Measurements from ENCODE around the gene PEG3.
"Not testable (repeated sequence)": the region's sequence is repeated elsewhere in the genome, so short reads cannot be mapped to it uniquely, and the experiment has no call there.

The PEG3 gene

DNA sequence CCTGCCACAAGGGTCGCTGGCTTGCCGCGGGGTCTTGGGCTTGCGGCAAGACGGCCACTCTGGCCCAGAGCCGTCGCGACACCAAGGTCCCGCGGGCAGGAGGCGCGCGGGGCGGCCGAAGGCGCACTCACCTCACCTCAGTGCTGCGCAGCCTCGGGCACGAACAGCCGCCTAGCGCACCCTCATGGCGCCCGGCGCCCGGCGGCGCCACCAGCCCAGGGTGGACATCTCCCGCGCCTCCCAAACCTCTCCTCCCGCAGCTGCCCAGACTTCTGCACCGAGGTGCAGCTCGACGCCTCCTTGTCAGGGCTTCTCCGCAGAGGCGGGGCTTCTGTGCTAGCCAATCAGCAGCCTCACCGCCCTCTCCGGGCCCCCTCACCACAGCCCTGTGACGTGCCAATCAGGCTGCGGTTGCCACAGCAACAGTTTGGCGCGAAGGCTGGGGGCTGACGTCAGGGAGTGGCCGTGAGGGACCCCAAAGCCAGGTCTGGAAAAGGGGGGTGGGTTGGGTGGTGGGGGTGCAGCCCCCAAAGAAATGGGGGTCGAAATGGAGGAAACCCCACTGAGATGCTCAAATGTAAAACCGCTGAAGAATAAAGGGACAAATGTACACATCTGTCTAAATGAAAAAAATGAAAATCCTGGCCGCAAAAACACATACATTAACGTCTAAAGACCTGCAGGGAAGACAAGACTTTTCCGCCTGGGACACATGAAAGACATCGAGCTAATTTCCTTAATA is at the start of gene PEG3, which contains the start of gene ZIM2:
PEG3 (minus strand) TSS at position 276 of the 742 bp plus-strand sequence. CDS start 16,071 bp downstream, outside the sequence.
ZIM2 (minus strand) TSS at position 276 of the 742 bp plus-strand sequence. CDS start 16,449 bp downstream, outside the sequence.
- DNase-seq, result no peak
- H3K9me3 Mint-ChIP-seq, result peaks cover 40% of the 10 kb centered on the region
- H3K4me3 Mint-ChIP-seq, result no peak within 1 kb of the TSS
- no peak within 1 kb of the TSS for H3K27ac Mint-ChIP-seq
- H3K4me1 Mint-ChIP-seq (ENCODE audit: low read depth), result peaks cover 3% of the 10 kb centered on the region
- peaks cover 34% of the 10 kb centered on the region for H3K36me3 Mint-ChIP-seq (ENCODE audit: low read depth)
- H3K27me3 Mint-ChIP-seq, result peaks cover 33% of the 10 kb centered on the region

GRCh38 chr19:56885173-56885985 is 44.9 kb upstream of the PEG3 start:
- H3K9me3 Mint-ChIP-seq, result peaks cover 47% of the 10 kb centered on the region
- DNase-seq, result no peak
- no peak overlapping the region for H3K27ac Mint-ChIP-seq
- no peaks in the 10 kb centered on the region for H3K4me1 Mint-ChIP-seq (ENCODE audit: low read depth)
- peaks cover 5% of the 10 kb centered on the region for H3K36me3 Mint-ChIP-seq (ENCODE audit: low read depth)
- no peak overlapping the region for H3K4me3 Mint-ChIP-seq
- H3K27me3 Mint-ChIP-seq, result no peaks in the 10 kb centered on the region

- Mint-ChIP-seq H3K27ac (no peak overlapping the region), H3K27me3 (no peaks in the 10 kb centered on the region), H3K4me1 (ENCODE audit: low read depth) (no peaks in the 10 kb centered on the region), H3K4me3 (no peak overlapping the region), H3K36me3 (ENCODE audit: low read depth) (peaks cover 3% of the 10 kb centered on the region), H3K9me3 (peaks cover 51% of the 10 kb centered on the region)
- DNase-seq, result no peak
Measured at GRCh38 chr19:56884441-56884840, 43.9 kb upstream of the PEG3 start.

DNA sequence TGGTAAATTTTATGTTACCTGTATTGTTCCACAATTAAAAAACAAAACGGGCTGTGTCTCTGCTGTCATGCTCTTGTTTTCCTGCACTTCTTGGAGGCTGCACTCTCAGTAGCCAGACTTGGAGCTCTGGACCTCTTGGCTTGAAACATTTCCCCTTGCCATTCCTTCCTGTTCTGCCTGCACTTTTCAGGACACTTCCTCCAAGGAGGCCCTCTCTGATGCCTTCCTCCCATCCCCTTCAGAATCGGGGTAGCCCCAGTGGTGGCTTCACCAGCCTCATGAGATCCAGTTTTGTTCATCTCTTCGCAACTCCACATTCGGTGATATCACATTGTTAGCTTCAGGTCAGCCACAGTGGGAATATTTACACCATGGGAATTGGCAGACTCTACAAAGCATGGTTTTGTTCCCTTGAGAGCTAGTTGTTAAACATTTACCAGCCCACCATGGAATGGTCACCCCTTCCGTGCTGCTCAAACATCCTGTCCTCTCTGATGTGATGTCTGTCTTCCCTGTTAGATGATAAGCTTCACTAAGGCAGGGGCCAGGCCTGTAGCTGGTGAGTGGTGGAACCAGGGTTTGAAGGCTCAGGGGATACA is 40.2 kb upstream of the PEG3 start:
- no peak for DNase-seq
- Mint-ChIP-seq H3K4me3 (no peak overlapping the region), H3K27ac (no peak overlapping the region), H3K4me1 (ENCODE audit: low read depth) (no peaks in the 10 kb centered on the region), H3K9me3 (peaks cover 55% of the 10 kb centered on the region), H3K27me3 (no peaks in the 10 kb centered on the region), H3K36me3 (ENCODE audit: low read depth) (peaks cover 3% of the 10 kb centered on the region)

- H3K36me3 Mint-ChIP-seq (ENCODE audit: low read depth), result peaks cover 3% of the 10 kb centered on the region
- DNase-seq, result no peak
- peaks cover 55% of the 10 kb centered on the region for H3K9me3 Mint-ChIP-seq
- no peak overlapping the region for H3K4me3 Mint-ChIP-seq
- H3K27me3 Mint-ChIP-seq, result no peaks in the 10 kb centered on the region
- H3K4me1 Mint-ChIP-seq (ENCODE audit: low read depth), result no peaks in the 10 kb centered on the region
- no peak overlapping the region for H3K27ac Mint-ChIP-seq
Measured at GRCh38 chr19:56877069-56877715, 36.7 kb upstream of the PEG3 start.

DNA sequence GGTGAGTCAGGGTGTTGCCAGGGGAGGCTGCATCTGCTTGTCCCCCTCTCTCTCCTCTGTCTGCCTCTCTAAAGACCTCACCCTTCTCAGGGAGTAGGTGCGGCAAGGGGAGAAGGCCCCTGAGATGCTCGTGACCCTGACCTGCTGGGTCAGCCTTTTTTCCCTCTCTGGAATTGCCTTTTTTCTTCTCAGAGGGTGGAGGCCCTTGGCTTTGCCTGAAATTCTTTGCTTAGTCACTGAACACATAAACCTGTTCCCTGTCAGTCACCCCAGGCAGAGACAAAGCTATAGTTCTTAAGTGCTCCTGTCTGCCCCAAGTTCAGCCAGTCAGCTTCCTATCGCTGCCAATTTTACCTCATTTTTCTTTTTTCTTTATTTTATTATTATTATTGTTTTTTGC is 35.2 kb upstream of the PEG3 start:
- Mint-ChIP-seq H3K36me3 (ENCODE audit: low read depth) (peaks cover 3% of the 10 kb centered on the region), H3K9me3 (peaks cover 60% of the 10 kb centered on the region), H3K27me3 (no peaks in the 10 kb centered on the region), H3K27ac (no peak overlapping the region), H3K4me1 (ENCODE audit: low read depth) (no peaks in the 10 kb centered on the region), H3K4me3 (no peak overlapping the region)
- no peak for DNase-seq

DNA sequence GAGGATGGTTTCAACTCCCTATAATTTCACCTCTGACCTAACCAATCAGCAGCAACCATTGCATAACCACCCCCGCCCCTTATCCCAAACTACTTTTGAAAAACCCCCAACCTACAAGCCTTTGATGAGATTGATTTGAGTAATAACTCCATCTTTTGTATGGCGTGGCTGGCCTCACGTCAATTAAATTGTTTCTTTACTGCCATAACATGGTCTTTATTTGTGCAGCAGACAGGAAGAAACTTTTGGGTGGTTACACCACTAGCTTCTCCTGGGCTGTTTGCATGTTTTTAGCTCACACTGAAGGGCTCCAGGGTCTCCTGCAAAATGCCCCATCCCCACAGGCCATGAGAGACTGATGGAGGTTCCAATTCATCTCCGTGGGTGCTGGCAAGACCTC is 34.0 kb upstream of the PEG3 start:
- Mint-ChIP-seq H3K4me1 (ENCODE audit: low read depth) (no peaks in the 10 kb centered on the region), H3K36me3 (ENCODE audit: low read depth) (peaks cover 4% of the 10 kb centered on the region), H3K9me3 (peaks cover 61% of the 10 kb centered on the region), H3K27me3 (no peaks in the 10 kb centered on the region), H3K4me3 (no peak overlapping the region), H3K27ac (no peak overlapping the region)
- DNase-seq, result no peak

DNA sequence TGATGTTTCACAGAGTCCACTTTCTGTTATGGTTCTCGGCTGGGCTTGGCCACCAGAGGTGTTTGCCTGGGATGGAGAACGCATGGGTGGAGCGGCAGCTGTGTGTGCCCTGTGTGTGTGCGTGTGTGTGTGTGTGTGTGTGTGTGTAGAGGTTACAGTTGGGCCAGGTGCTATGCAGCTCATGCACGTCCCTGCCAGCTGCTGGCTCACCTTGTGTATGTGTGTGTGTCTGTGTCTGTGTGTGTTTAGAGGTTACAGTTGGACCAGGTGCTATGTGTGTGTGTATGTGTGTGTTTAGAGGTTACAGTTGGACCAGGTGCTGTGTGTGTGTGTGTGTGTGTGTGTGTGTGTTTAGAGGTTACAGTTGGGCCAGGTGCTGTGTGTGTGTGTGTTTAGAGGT is 33.0 kb upstream of the PEG3 start:
- Mint-ChIP-seq H3K4me1 (ENCODE audit: low read depth) (no peaks in the 10 kb centered on the region), H3K9me3 (peaks cover 64% of the 10 kb centered on the region), H3K36me3 (ENCODE audit: low read depth) (peaks cover 4% of the 10 kb centered on the region), H3K4me3 (no peak overlapping the region), H3K27me3 (no peaks in the 10 kb centered on the region), H3K27ac (no peak overlapping the region)
- DNase-seq, result no peak

DNA sequence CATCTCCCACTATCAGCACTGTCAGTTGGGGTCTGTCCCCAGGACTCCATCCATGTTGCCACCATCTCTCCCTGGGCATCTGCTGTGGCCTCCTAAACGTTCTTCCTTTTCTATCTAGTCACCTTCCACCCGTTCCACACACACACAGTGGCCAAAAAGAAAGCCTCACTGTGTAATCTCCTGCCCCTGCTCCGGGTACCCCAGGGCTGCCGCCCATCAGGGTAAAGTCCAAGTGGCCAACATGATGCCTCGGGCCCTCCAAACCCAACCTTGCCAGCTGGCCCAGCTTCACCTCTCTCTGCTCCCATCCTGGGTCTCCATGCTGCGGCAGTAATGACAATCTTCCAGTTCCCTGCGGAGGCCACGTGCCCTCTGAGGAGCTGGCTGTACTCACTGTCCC is 29.4 kb upstream of the PEG3 start:
- Mint-ChIP-seq H3K4me3 (no peak overlapping the region), H3K27ac (no peak overlapping the region), H3K9me3 (peaks cover 68% of the 10 kb centered on the region), H3K27me3 (no peaks in the 10 kb centered on the region), H3K36me3 (ENCODE audit: low read depth) (peaks cover 4% of the 10 kb centered on the region), H3K4me1 (ENCODE audit: low read depth) (no peaks in the 10 kb centered on the region)
- DNase-seq, result no peak

DNA sequence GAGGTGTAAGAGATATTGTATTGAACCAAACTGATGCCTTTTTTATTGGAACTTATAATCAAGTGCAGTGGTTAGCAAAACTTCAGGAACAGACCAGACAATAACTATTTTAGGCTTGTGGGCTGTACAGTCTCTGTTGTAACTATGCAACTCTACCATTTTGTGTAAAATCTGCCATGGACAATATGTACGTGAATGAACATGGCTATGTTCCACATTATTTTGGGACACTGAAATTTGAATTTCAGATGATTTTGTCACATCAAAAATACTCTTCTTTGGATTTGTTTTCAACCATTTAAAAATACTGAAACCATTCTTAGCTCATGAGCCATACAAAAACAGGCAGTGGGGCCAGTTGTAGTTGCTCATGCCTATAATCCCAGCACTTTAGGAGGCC is 27.9 kb upstream of the PEG3 start:
- H3K4me3 Mint-ChIP-seq, result no peak overlapping the region
- DNase-seq, result no peak
- no peaks in the 10 kb centered on the region for H3K4me1 Mint-ChIP-seq (ENCODE audit: low read depth)
- H3K36me3 Mint-ChIP-seq (ENCODE audit: low read depth), result peaks cover 9% of the 10 kb centered on the region
- H3K27me3 Mint-ChIP-seq, result no peaks in the 10 kb centered on the region
- peaks cover 71% of the 10 kb centered on the region for H3K9me3 Mint-ChIP-seq
- H3K27ac Mint-ChIP-seq, result no peak overlapping the region

DNA sequence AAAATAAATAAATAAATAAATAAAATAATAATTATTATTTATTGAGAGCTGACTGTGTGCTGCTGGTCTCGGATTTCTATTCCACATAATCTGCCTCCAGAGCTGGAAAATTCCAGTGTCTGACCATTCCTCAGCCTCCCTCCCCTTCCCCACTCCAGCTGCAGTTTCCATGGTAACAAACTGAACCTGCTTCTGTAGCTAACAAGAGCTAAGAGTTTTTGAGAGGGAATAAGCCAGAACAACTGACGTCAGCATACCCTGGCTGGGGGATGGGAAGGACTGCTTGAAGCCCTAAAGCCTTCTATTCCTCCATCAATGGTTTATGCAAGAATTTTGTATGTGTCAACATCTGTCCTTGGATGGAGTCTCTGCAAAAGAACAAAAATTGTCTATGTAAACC is 26.0 kb upstream of the PEG3 start:
- DNase-seq, result no peak
- Mint-ChIP-seq H3K4me1 (ENCODE audit: low read depth) (no peaks in the 10 kb centered on the region), H3K4me3 (no peak overlapping the region), H3K9me3 (peaks cover 63% of the 10 kb centered on the region), H3K36me3 (ENCODE audit: low read depth) (peaks cover 9% of the 10 kb centered on the region), H3K27me3 (no peaks in the 10 kb centered on the region), H3K27ac (no peak overlapping the region)

DNA sequence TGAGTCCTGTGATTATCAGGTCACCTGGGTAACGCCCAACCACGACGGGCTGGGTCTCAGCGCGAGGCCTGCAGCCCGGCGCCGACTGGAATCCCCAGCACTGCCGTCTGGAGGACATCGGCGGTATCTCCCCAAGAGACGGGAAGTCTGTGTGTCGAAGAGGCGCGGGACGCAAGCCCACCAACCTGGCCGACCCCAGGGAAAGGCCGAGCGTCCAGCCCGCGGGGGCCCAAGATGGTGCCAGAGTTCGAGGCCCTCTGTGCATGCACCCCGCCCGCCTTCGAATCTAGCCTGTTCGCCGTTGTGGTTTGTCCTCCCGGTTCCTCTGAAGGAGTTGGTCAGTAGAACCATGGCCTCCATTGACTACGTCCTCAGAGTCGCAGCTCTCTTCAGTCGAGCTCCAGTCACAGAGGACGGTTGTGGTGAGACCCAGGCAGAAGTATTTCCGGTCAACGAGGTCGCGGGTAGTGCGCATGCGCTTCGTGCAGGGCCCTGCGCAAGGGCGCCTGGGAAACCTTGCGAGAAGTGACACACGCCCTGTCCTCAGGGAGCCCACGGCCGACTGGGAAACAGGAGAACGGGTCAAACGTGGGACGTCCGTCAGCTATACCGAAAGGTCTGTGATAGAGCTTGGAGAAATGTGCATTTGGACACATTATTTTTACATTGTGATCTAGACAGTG is 24.1 kb upstream of the PEG3 start:
- peaks cover 5% of the 10 kb centered on the region for H3K36me3 Mint-ChIP-seq (ENCODE audit: low read depth)
- H3K27me3 Mint-ChIP-seq, result no peaks in the 10 kb centered on the region

GRCh38 chr19:56862741-56863140 is 22.2 kb upstream of the PEG3 start:
- Mint-ChIP-seq H3K36me3 (ENCODE audit: low read depth) (peaks cover 5% of the 10 kb centered on the region), H3K27me3 (no peaks in the 10 kb centered on the region)

More for the DNA sequence above, 24.1 kb upstream of the PEG3 start:
- H3K4me1 Mint-ChIP-seq (ENCODE audit: low read depth), result no peaks in the 10 kb centered on the region
- H3K27ac Mint-ChIP-seq, result no peak overlapping the region
- no peak for DNase-seq
- H3K9me3 Mint-ChIP-seq, result peaks cover 54% of the 10 kb centered on the region
- no peak overlapping the region for H3K4me3 Mint-ChIP-seq

GRCh38 chr19:56860409-56860808 is 19.9 kb upstream of the PEG3 start:
- H3K4me3 Mint-ChIP-seq; H3K4me1 Mint-ChIP-seq (ENCODE audit: low read depth); H3K27me3 Mint-ChIP-seq; H3K27ac Mint-ChIP-seq; H3K36me3 Mint-ChIP-seq (ENCODE audit: low read depth); DNase-seq: not testable (repeated sequence)
- peaks cover 50% of the 10 kb centered on the region for H3K9me3 Mint-ChIP-seq

More at GRCh38 chr19:56862741-56863140, 22.2 kb upstream of the PEG3 start:
- Mint-ChIP-seq H3K4me1 (ENCODE audit: low read depth) (no peaks in the 10 kb centered on the region), H3K27ac (no peak overlapping the region), H3K9me3 (peaks cover 47% of the 10 kb centered on the region), H3K4me3 (no peak overlapping the region)
- DNase-seq, result no peak

Data from activated T-cell treated with anti-CD3 and anti-CD28 coated beads, Interleukin-2, amount 50 U/mL, for 24 hours (primary cell).